ENCODE measurements around the gene TGFBR3. TPM values are rescaled to one million over a fixed set of nuclear protein-coding genes. Genes with fewer than 3 reads are reported as not detected.

Gene TGFBR3
- total RNA-seq, 4 donors from 2014 or later, result 32.9 to 138 (median 58.8) TPM

- H3K9me3 ChIP-seq, result no peaks in the 10 kb centered on the region
- WGBS, 2 donors (ENCODE audit: low coverage in 1 of 2), result 86 to 89% methylated on average over 1 of the region's 1 CpG
- no peaks in the 10 kb centered on the region for H3K4me1 ChIP-seq
- intact Hi-C loops (cut with DNase I; ENCODE audit: low total_unique reads) (no loop called here), in situ Hi-C loops (cut with MboI; ENCODE audit: low pct_ligation_motif_present in 1 of 4, low pct_unique_long_range_greater_than_20kb in 1 of 4, low sequenced_read_pairs in 3 of 4) (no loop called here)
- no peaks in the 10 kb centered on the region for H3K27me3 ChIP-seq
- no peak for DNase-seq
- TF ChIP-seq POLR2A (IDR thresholded peaks at IDR 0.05) (no peak), POLR2AphosphoS5 (IDR thresholded peaks at IDR 0.05) (no peak), EP300 (IDR thresholded peaks at IDR 0.05; ENCODE audit: low read depth) (no peak), CTCF (IDR thresholded peaks at IDR 0.05) (no peak)
- no peak overlapping the region for H3K27ac ChIP-seq
- no peaks in the 10 kb centered on the region for H3K36me3 ChIP-seq
- H3K4me3 ChIP-seq, result no peak overlapping the region
Measured at GRCh38 chr1:91900562-91900961, 14.6 kb upstream of the TGFBR3 start.

GRCh38 chr1:91897016-91897415 lies 11.1 kb upstream of the TGFBR3 start:
- intact Hi-C loops (cut with DNase I; ENCODE audit: low total_unique reads), result loop anchor here (10.0 kb wide), 1 partner anchor 1688 kb away; no protein-coding TSS in a partner anchor
- H3K27ac ChIP-seq, result no peak overlapping the region
- TF ChIP-seq POLR2A (IDR thresholded peaks at IDR 0.05), result no peak
- TF ChIP-seq EP300 (IDR thresholded peaks at IDR 0.05; ENCODE audit: low read depth), result no peak
- TF ChIP-seq CTCF (IDR thresholded peaks at IDR 0.05), result no peak
- in situ Hi-C loops (cut with MboI; ENCODE audit: low pct_ligation_motif_present in 1 of 4, low pct_unique_long_range_greater_than_20kb in 1 of 4, low sequenced_read_pairs in 3 of 4), result no loop called here
- DNase-seq, result no peak
- 71 to 94% methylated on average over 1 to 5 of the region's 5 CpGs for WGBS, 2 donors (ENCODE audit: low coverage in 1 of 2)
- H3K4me1 ChIP-seq, result peaks cover 0 to 5% (median under 1%) of the 10 kb centered on the region in 4 donors
- no peaks in the 10 kb centered on the region for H3K36me3 ChIP-seq
- H3K4me3 ChIP-seq, result no peak overlapping the region
- no peaks in the 10 kb centered on the region for H3K27me3 ChIP-seq
- H3K9me3 ChIP-seq, result no peaks in the 10 kb centered on the region

GRCh38 chr1:91895832-91896556 lies 10.0 kb upstream of the TGFBR3 start:
- TF ChIP-seq POLR2A (IDR thresholded peaks at IDR 0.05) (no peak), POLR2AphosphoS5 (IDR thresholded peaks at IDR 0.05) (no peak), EP300 (IDR thresholded peaks at IDR 0.05; ENCODE audit: low read depth) (no peak), CTCF (IDR thresholded peaks at IDR 0.05) (no peak)
- Histone ChIP-seq H3K9me3 (no peaks in the 10 kb centered on the region), H3K4me3 (no peak overlapping the region), H3K27ac (no peak overlapping the region), H3K27me3 (no peaks in the 10 kb centered on the region), H3K4me1 (peaks cover 0 to 11% (median 3%) of the 10 kb centered on the region in 4 donors), H3K36me3 (no peaks in the 10 kb centered on the region)
- DNase-seq, result no peak
- in situ Hi-C loops (cut with MboI; ENCODE audit: low pct_ligation_motif_present in 1 of 4, low pct_unique_long_range_greater_than_20kb in 1 of 4, low sequenced_read_pairs in 3 of 4), result no loop called here
- intact Hi-C loops (cut with DNase I; ENCODE audit: low total_unique reads), result loop anchor here (10.0 kb wide), 1 partner anchor 1689 kb away; no protein-coding TSS in a partner anchor
- 78% methylated on average over 2 of the region's 2 CpGs; no CpG with 5 or more reads in 1 of the 2 donors for WGBS, 2 donors (ENCODE audit: low coverage in 1 of 2)

GRCh38 chr1:91894036-91894761 lies 8.2 kb upstream of the TGFBR3 start:
- WGBS, 2 donors (ENCODE audit: low coverage in 1 of 2), result 91 to 94% methylated on average over 4 to 5 of the region's 5 CpGs
- no peaks in the 10 kb centered on the region for H3K9me3 ChIP-seq
- DNase-seq, result no peak
- H3K36me3 ChIP-seq, result no peaks in the 10 kb centered on the region
- no peak overlapping the region for H3K27ac ChIP-seq
- H3K4me3 ChIP-seq, result no peak overlapping the region
- TF ChIP-seq POLR2A (IDR thresholded peaks at IDR 0.05) (no peak), EP300 (IDR thresholded peaks at IDR 0.05; ENCODE audit: low read depth) (no peak), POLR2AphosphoS5 (IDR thresholded peaks at IDR 0.05) (no peak), CTCF (IDR thresholded peaks at IDR 0.05) (no peak)
- in situ Hi-C loops (cut with MboI; ENCODE audit: low pct_ligation_motif_present in 1 of 4, low pct_unique_long_range_greater_than_20kb in 1 of 4, low sequenced_read_pairs in 3 of 4) (no loop called here), intact Hi-C loops (cut with DNase I; ENCODE audit: low total_unique reads) (loop anchor here (10.0 kb wide), 1 partner anchor 1691 kb away; no protein-coding TSS in a partner anchor)
- peaks cover 0 to 16% (median 4%) of the 10 kb centered on the region in 4 donors for H3K4me1 ChIP-seq
- H3K27me3 ChIP-seq, result no peaks in the 10 kb centered on the region
